ENCODE data around the gene VMP1.

The VMP1 gene

GRCh38 chr17:59707149-59707970 lies at the start of gene VMP1, which contains the start of gene PTRH2:
VMP1 (plus strand) TSS chr17:59707654; CDS start chr17:59731447, 23,793 bp downstream.
PTRH2 (minus strand) TSS chr17:59707430; CDS start chr17:59697978, 9,452 bp downstream.
- TF ChIP-seq CTCF (IDR thresholded peaks at IDR 0.05; ENCODE audit: extremely low read depth, missing control alignments): no peak
- peak; percentile 93 for DNase-seq (ENCODE audit: low spot score)

GRCh38 chr17:59666235-59666634 lies 41.2 kb upstream of the VMP1 start:
- TF ChIP-seq CTCF (IDR thresholded peaks at IDR 0.05; ENCODE audit: extremely low read depth, missing control alignments): no peak
- DNase-seq (ENCODE audit: low spot score): no peak

GRCh38 chr17:59668816-59669215 lies 38.6 kb upstream of the VMP1 start:
- no peak for DNase-seq (ENCODE audit: low spot score)
- TF ChIP-seq CTCF (IDR thresholded peaks at IDR 0.05; ENCODE audit: extremely low read depth, missing control alignments): no peak

GRCh38 chr17:59669411-59669810 lies 38.0 kb upstream of the VMP1 start:
- DNase-seq (ENCODE audit: low spot score): peak; percentile 14
- no peak for TF ChIP-seq CTCF (IDR thresholded peaks at IDR 0.05; ENCODE audit: extremely low read depth, missing control alignments)

- DNase-seq (ENCODE audit: low spot score): peak; percentile 28
- TF ChIP-seq CTCF (IDR thresholded peaks at IDR 0.05; ENCODE audit: extremely low read depth, missing control alignments): no peak
Measured at GRCh38 chr17:59669944-59670343, 37.5 kb upstream of the VMP1 start.

GRCh38 chr17:59671386-59671785 lies 36.1 kb upstream of the VMP1 start:
- no peak for DNase-seq (ENCODE audit: low spot score)
- no peak for TF ChIP-seq CTCF (IDR thresholded peaks at IDR 0.05; ENCODE audit: extremely low read depth, missing control alignments)

- TF ChIP-seq CTCF (IDR thresholded peaks at IDR 0.05; ENCODE audit: extremely low read depth, missing control alignments): no peak
- no peak for DNase-seq (ENCODE audit: low spot score)
Measured at GRCh38 chr17:59675231-59675630, 32.2 kb upstream of the VMP1 start.
